ENCODE measurements around the gene MYO19. TPM values are rescaled to one million over a fixed set of nuclear protein-coding genes. Genes with fewer than 3 reads are reported as not detected.

MYO19 gene
- total RNA-seq, 1 donor from 2014 or later, result 88.4 TPM

DNA sequence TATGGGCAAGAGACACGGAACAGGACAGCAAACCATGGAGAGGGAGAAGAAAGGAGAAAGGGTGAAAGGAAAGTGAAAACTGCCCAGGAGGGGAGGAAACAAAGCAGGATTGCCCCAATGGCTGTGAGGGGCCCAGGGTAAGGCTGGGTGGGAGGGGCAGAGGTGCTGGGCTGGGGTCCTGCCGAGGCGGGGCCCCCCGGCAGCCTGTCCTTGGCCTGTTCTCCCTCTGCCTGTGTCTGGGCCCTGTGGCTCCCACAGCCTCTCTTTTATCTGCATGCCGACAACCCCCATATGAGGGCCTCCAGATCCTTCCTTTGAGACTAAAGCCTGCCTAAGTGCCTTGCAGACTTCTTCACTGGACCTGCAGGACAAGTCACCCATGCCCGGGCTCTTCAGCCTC, 32.7 kb downstream of the MYO19 start:
- Mint-ChIP-seq H3K36me3 (ENCODE audit: unreplicated experiment) (peaks cover 6% of the 10 kb centered on the region), H3K4me1 (ENCODE audit: low read depth, unreplicated experiment) (peaks cover 36% of the 10 kb centered on the region), H3K4me3 (ENCODE audit: unreplicated experiment) (no peak overlapping the region), H3K9me3 (ENCODE audit: unreplicated experiment) (peaks cover 8% of the 10 kb centered on the region), H3K27me3 (ENCODE audit: unreplicated experiment) (peaks cover 15% of the 10 kb centered on the region), H3K27ac (ENCODE audit: unreplicated experiment) (peak overlapping the region; percentile 7)
- DNase-seq, result no peak
- TF ChIP-seq, protein P1, sequence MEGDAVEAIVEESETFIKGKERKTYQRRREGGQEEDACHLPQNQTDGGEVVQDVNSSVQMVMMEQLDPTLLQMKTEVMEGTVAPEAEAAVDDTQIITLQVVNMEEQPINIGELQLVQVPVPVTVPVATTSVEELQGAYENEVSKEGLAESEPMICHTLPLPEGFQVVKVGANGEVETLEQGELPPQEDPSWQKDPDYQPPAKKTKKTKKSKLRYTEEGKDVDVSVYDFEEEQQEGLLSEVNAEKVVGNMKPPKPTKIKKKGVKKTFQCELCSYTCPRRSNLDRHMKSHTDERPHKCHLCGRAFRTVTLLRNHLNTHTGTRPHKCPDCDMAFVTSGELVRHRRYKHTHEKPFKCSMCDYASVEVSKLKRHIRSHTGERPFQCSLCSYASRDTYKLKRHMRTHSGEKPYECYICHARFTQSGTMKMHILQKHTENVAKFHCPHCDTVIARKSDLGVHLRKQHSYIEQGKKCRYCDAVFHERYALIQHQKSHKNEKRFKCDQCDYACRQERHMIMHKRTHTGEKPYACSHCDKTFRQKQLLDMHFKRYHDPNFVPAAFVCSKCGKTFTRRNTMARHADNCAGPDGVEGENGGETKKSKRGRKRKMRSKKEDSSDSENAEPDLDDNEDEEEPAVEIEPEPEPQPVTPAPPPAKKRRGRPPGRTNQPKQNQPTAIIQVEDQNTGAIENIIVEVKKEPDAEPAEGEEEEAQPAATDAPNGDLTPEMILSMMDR (IDR thresholded peaks at IDR 0.05; ENCODE audit: partially characterized antibody, unreplicated experiment), result no peak

DNA sequence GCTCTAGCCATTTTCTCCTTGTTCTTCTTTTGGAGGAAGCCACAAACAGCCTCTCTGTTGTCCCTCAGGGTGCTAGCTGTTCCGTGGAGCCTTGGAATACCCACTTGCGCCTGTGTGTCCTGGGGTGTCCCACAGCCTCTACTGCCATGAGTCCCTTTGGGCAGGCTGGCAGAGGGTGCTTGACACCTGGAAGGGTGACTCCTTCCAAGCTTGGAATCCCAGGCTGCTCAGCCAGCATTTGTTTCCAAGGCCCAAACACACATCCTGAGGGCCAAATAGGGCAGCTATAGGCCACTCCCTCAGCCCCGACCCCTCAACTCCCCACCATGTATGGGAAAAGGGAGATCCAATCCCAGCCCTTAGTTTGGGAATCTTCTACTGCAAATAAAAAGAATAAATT, 33.3 kb downstream of the MYO19 start:
- peaks cover 6% of the 10 kb centered on the region for H3K36me3 Mint-ChIP-seq (ENCODE audit: unreplicated experiment)

DNA sequence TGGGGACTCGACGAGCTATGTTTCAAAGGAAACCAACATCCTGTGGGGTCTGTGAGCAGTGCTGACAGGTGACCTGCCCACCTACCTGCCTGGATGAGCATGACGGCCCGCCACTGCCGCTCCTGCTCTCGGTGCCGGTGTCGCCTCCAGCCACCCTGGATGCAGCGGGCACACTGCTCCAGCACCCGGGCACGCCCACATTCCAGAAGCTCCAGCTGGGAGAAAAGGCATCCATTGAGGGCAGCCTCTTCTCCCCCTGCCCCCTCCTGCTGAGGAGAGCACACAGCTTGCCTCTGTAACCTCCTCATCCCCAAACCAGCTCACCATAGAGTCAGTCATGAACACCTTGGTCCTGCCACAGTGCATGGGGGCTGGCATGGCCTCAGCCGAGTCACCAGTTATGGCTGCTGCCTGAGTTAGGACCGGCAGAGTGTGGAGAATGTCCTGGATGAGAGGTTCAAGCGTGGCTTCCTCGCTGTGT, 33.9 kb downstream of the MYO19 start:
- Mint-ChIP-seq H3K4me3 (ENCODE audit: unreplicated experiment) (no peak overlapping the region), H3K4me1 (ENCODE audit: low read depth, unreplicated experiment) (peaks cover 38% of the 10 kb centered on the region), H3K36me3 (ENCODE audit: unreplicated experiment) (peaks cover 6% of the 10 kb centered on the region), H3K27ac (ENCODE audit: unreplicated experiment) (no peak overlapping the region), H3K27me3 (ENCODE audit: unreplicated experiment) (peaks cover 13% of the 10 kb centered on the region), H3K9me3 (ENCODE audit: unreplicated experiment) (peaks cover 8% of the 10 kb centered on the region)
- TF ChIP-seq, protein P1 (IDR thresholded peaks at IDR 0.05; ENCODE audit: partially characterized antibody, unreplicated experiment), result no peak
- no peak for DNase-seq

More for the DNA sequence above, 33.3 kb downstream of the MYO19 start:
- H3K4me1 Mint-ChIP-seq (ENCODE audit: low read depth, unreplicated experiment), result peaks cover 37% of the 10 kb centered on the region
- peaks cover 8% of the 10 kb centered on the region for H3K9me3 Mint-ChIP-seq (ENCODE audit: unreplicated experiment)
- H3K4me3 Mint-ChIP-seq (ENCODE audit: unreplicated experiment), result no peak overlapping the region
- no peak overlapping the region for H3K27ac Mint-ChIP-seq (ENCODE audit: unreplicated experiment)
- H3K27me3 Mint-ChIP-seq (ENCODE audit: unreplicated experiment), result peaks cover 15% of the 10 kb centered on the region
- no peak for DNase-seq
- TF ChIP-seq, protein P1 (IDR thresholded peaks at IDR 0.05; ENCODE audit: partially characterized antibody, unreplicated experiment), result no peak

DNA sequence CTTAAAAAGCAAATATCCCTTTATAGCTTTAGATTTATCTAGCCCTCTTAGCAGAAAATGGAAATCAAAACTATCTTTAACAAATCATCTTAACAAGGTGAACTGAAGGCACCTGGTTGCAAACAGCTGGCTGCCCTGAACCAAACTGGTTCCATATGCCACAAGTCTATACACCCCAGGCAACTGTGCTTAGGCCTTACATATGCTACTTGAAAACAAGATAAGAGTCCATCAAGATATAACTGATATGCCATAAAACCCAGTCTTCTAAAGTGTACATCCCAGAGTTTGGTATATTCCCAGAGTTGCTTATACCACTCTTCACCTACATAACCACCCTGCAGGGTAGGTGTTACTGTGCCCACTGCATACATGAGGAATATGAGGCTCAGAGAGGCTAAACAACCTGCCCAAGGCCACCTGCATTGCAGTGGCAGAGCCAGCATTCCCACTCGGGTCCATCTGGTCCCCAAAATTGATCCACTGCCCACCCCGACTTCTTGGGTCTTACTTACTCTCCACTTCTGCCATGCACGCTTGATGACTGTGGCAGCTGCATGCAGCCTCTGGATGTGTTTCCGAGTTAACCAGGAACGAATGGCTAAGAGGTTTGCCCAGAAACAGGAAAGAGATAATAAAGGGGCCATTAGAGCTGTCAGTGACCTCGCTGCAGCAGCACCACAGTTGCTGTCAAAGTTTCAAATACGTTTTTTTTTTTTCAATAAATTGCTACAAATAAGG, 35.9 kb downstream of the MYO19 start:
- H3K4me3 Mint-ChIP-seq (ENCODE audit: unreplicated experiment), result no peak overlapping the region
- H3K9me3 Mint-ChIP-seq (ENCODE audit: unreplicated experiment), result peaks cover 5% of the 10 kb centered on the region
- peak overlapping the region; percentile 91 for H3K27ac Mint-ChIP-seq (ENCODE audit: unreplicated experiment)
- TF ChIP-seq, protein P1 (IDR thresholded peaks at IDR 0.05; ENCODE audit: partially characterized antibody, unreplicated experiment), result no peak
- H3K4me1 Mint-ChIP-seq (ENCODE audit: low read depth, unreplicated experiment), result peaks cover 31% of the 10 kb centered on the region
- H3K36me3 Mint-ChIP-seq (ENCODE audit: unreplicated experiment), result peaks cover 11% of the 10 kb centered on the region
- no peak for DNase-seq
- peaks cover 3% of the 10 kb centered on the region for H3K27me3 Mint-ChIP-seq (ENCODE audit: unreplicated experiment)

DNA sequence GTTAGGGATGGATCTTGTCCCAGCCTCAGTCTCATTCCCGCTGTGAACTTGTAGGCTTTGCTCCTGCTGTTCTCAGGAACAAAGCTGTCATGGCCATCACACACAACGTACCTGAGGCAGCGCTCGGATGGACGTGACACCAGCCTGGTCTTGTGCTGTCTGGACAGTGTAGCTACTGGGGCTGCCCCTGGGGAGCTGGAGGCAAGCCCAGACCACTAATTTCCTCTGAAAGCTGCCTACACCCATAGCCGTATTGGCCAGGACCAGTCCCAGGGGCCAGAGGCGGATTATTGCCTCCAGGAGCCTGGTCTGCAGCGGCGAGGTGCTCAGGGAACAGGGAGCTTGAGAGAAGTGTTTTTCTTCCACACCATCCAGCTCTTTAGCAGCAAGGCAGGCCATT, 36.5 kb downstream of the MYO19 start:
- TF ChIP-seq, protein P1 (IDR thresholded peaks at IDR 0.05; ENCODE audit: partially characterized antibody, unreplicated experiment), result no peak
- peak overlapping the region; percentile 43 for H3K27ac Mint-ChIP-seq (ENCODE audit: unreplicated experiment)
- peaks cover 5% of the 10 kb centered on the region for H3K9me3 Mint-ChIP-seq (ENCODE audit: unreplicated experiment)
- H3K4me1 Mint-ChIP-seq (ENCODE audit: low read depth, unreplicated experiment), result peaks cover 26% of the 10 kb centered on the region
- H3K27me3 Mint-ChIP-seq (ENCODE audit: unreplicated experiment), result no peaks in the 10 kb centered on the region
- H3K36me3 Mint-ChIP-seq (ENCODE audit: unreplicated experiment), result peaks cover 11% of the 10 kb centered on the region
- DNase-seq, result peak; percentile 50
- peak overlapping the region; percentile 46 for H3K4me3 Mint-ChIP-seq (ENCODE audit: unreplicated experiment)
